ENCODE data around the gene NDUFV2. TPM values are rescaled to one million over a fixed set of nuclear protein-coding genes. Genes with fewer than 3 reads are reported as not detected.
A peak's percentile ranks its signal among the peaks of the same experiment; 100 is the strongest.

Gene NDUFV2
- total RNA-seq, 2 experiments from 2014 or later: 230 to 231 TPM

GRCh38 chr18:9150121-9150520 lies 47.6 kb downstream of the NDUFV2 start:
- Mint-ChIP-seq H3K4me3 (peak overlapping the region; percentile 4), H3K36me3 (ENCODE audit: low read depth) (peaks cover 12% of the 10 kb centered on the region), H3K9me3 (no peaks in the 10 kb centered on the region), H3K27ac (peak overlapping the region; percentile 6), H3K4me1 (ENCODE audit: low read depth) (peaks cover 91% of the 10 kb centered on the region), H3K27me3 (no peaks in the 10 kb centered on the region)
- Histone ChIP-seq H3K4me1 (ENCODE audit: insufficient read depth, low read length) (peaks cover 25% of the 10 kb centered on the region), H3K27me3 (ENCODE audit: control insufficient read depth in 1 of 2, insufficient read depth in 2 of 2, low read length in 2 of 2) (no peaks in the 10 kb centered on the region), H3K36me3 (ENCODE audit: insufficient read depth, low read length) (no peaks in the 10 kb centered on the region), H3K4me3 (ENCODE audit: low read length) (no peak overlapping the region), H3K27ac (ENCODE audit: low read depth in 1 of 2, low read length in 2 of 2) (no peak overlapping the region), H3K9me3 (ENCODE audit: control insufficient read depth in 1 of 2, insufficient read depth in 1 of 2, low read length in 2 of 2) (no peaks in the 10 kb centered on the region)
- CTCF ChIA-PET: interaction anchor here (0.6 to 2.6 kb wide), 2 partner anchors 46 to 76 kb away, joined by 4 to 11 read pairs; no protein-coding TSS in a partner anchor
- POLR2A ChIA-PET: interaction anchor here (0.7 to 1.9 kb wide), 3 partner anchors 13 to 46 kb away, joined by 3 to 5 read pairs (median 4); partner anchors contain the start of gene ANKRD12
- ATAC-seq (ENCODE audit: poor library complexity) (no peak), DNase-seq (no peak)
- no peak for TF ChIP-seq CTCF (IDR thresholded peaks at IDR 0.05)
- intact Hi-C loops (cut with DNase I, micrococcal nuclease): no loop called here

DNA sequence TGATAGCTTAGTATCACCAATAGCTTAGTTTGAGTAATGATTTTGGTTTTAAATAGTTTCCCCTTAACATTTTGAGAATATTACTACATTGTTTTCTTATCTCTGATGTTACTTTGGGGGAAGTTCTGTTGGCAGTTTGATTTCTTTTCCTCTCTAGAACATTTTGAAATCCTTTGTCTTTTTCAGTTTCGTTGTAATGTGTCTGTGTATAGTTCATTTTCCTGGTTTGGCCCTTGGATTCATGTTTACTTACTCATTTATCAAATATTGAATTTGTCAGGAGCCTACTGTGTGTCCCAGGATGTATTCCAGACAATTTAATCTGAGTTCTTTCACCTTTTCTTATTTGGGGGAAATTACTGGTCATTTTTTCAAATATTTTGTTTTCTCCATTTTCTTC lies 50.8 kb downstream of the NDUFV2 start:
- ATAC-seq (ENCODE audit: poor library complexity): no peak
- no peak overlapping the region for H3K4me3 ChIP-seq (ENCODE audit: low read length)
- CTCF ChIA-PET: interaction anchor here (0.9 to 1.3 kb wide), 2 partner anchors 11 to 36 kb away, joined by 3 to 5 read pairs; no protein-coding TSS in a partner anchor
- Mint-ChIP-seq H3K4me3 (no peak overlapping the region), H3K27ac (peak overlapping the region; percentile 6), H3K27me3 (no peaks in the 10 kb centered on the region), H3K9me3 (no peaks in the 10 kb centered on the region), H3K36me3 (ENCODE audit: low read depth) (peaks cover 37% of the 10 kb centered on the region), H3K4me1 (ENCODE audit: low read depth) (peaks cover 90% of the 10 kb centered on the region)
- H3K36me3 ChIP-seq (ENCODE audit: insufficient read depth, low read length): no peaks in the 10 kb centered on the region
- no peaks in the 10 kb centered on the region for H3K9me3 ChIP-seq (ENCODE audit: control insufficient read depth in 1 of 2, insufficient read depth in 1 of 2, low read length in 2 of 2)
- TF ChIP-seq CTCF (IDR thresholded peaks at IDR 0.05): no peak
- DNase-seq: no peak
- POLR2A ChIA-PET: interaction anchor here (0.8 kb wide), 1 partner anchor 18 kb away, joined by 3 read pairs; no protein-coding TSS in a partner anchor
- intact Hi-C loops (cut with DNase I, micrococcal nuclease): no loop called here
- H3K4me1 ChIP-seq (ENCODE audit: insufficient read depth, low read length): peaks cover 28% of the 10 kb centered on the region
- H3K27ac ChIP-seq (ENCODE audit: low read depth in 1 of 2, low read length in 2 of 2): no peak overlapping the region
- H3K27me3 ChIP-seq (ENCODE audit: control insufficient read depth in 1 of 2, insufficient read depth in 2 of 2, low read length in 2 of 2): no peaks in the 10 kb centered on the region

- CTCF ChIA-PET: interaction anchor here (1.2 to 2.0 kb wide), 2 partner anchors 53 to 83 kb away, joined by 3 to 9 read pairs; no protein-coding TSS in a partner anchor
- POLR2A ChIA-PET: no interaction called here
- H3K27ac ChIP-seq (ENCODE audit: low read depth in 1 of 2, low read length in 2 of 2): no peak overlapping the region
- intact Hi-C loops (cut with DNase I, micrococcal nuclease): no loop called here
- H3K4me3 ChIP-seq (ENCODE audit: low read length): no peak overlapping the region
- H3K9me3 ChIP-seq (ENCODE audit: control insufficient read depth in 1 of 2, insufficient read depth in 1 of 2, low read length in 2 of 2): no peaks in the 10 kb centered on the region
- H3K36me3 ChIP-seq (ENCODE audit: insufficient read depth, low read length): peaks cover 3% of the 10 kb centered on the region
- H3K9me3 Mint-ChIP-seq: peaks cover 2% of the 10 kb centered on the region
- H3K4me3 Mint-ChIP-seq: peak overlapping the region; percentile 35
- H3K27me3 ChIP-seq (ENCODE audit: control insufficient read depth in 1 of 2, insufficient read depth in 2 of 2, low read length in 2 of 2): no peaks in the 10 kb centered on the region
- TF ChIP-seq CTCF (IDR thresholded peaks at IDR 0.05): no peak
- DNase-seq (no peak), ATAC-seq (ENCODE audit: poor library complexity) (no peak)
- no peak overlapping the region for H3K27ac Mint-ChIP-seq
- peaks cover 51% of the 10 kb centered on the region for H3K36me3 Mint-ChIP-seq (ENCODE audit: low read depth)
- peaks cover 79% of the 10 kb centered on the region for H3K4me1 Mint-ChIP-seq (ENCODE audit: low read depth)
- H3K4me1 ChIP-seq (ENCODE audit: insufficient read depth, low read length): peaks cover 32% of the 10 kb centered on the region
- no peaks in the 10 kb centered on the region for H3K27me3 Mint-ChIP-seq
Observed at GRCh38 chr18:9156604-9157249, 54.2 kb downstream of the NDUFV2 start.
